Suprapubic skin (tissue), 4 donors: ENCODE measurements around the gene PELI2. TPM values are rescaled to one million over a fixed set of nuclear protein-coding genes. Genes with fewer than 3 reads are reported as not detected.

Experiments
- DNase-seq, 2 donors: peaks; one replicate each; pipeline ENCODE4 v3.0.0-alpha.2; 2019; ENCODE audit warnings: low spot score in 2 of 2
- H3K27ac ChIP-seq: fragments of 200-600 bp; sonication (generic); one replicate; pipeline ENCODE4 v1.5.1; 2019
- H3K27me3 ChIP-seq: fragments of 200-600 bp; sonication (generic); one replicate; pipeline ENCODE4 v1.5.1; 2019
- H3K36me3 ChIP-seq: fragments of 200-600 bp; sonication (generic); one replicate; pipeline ENCODE4 v1.5.1; 2019
- H3K4me1 ChIP-seq: fragments of 200-600 bp; sonication (generic); one replicate; pipeline ENCODE4 v1.5.1; 2019
- H3K4me3 ChIP-seq: fragments of 200-600 bp; sonication (generic); one replicate; pipeline ENCODE4 v1.5.1; 2019; ENCODE audit warnings: mild to moderate bottlenecking
- H3K9me3 ChIP-seq: fragments of 200-600 bp; sonication (generic); one replicate; pipeline ENCODE4 v1.5.1; 2019
- EP300 ChIP-seq: sonication (generic); formaldehyde crosslinking; IDR thresholded peaks from one replicate; pipeline ENCODE4 v1.6.1; 2017; ENCODE audit warnings: antibody characterized with exemption
- POLR2A ChIP-seq, 2 donors: fragments of 450-650 bp; IDR thresholded peaks; one replicate each; pipeline ENCODE4 v1.6.1; 2017; ENCODE audit warnings: antibody characterized with exemption in 2 of 2, mild to moderate bottlenecking in 2 of 2, moderate library complexity in 2 of 2
- POLR2AphosphoS5 ChIP-seq, 3 donors: sonication (generic); formaldehyde crosslinking; IDR thresholded peaks; one replicate each; pipeline ENCODE4 v1.6.1; 2017; ENCODE audit warnings: antibody characterized with exemption in 3 of 3
- WGBS: methylation state at CpG from one replicate; pipeline ENCODE4 v1.1.5; 2018; 5-methylcytosine and 5-hydroxymethylcytosine counted together
- total RNA-seq, 4 donors: library from RNA; depleted of rRNA; stranded (reverse); fragments of >200 nt; gene quantifications; one replicate each; pipeline ENCODE4 v1.1.0, GENCODE V29; 2016
- TF ChIP-seq, protein P1 (sequence below), 2 donors: fragments of 200-600 bp in 1 of 2; fragments of 450-650 bp in 1 of 2; sonication (generic) in 1 of 2; IDR thresholded peaks; one replicate each; pipeline ENCODE4 v1.5.1; 2016 to 2019; ENCODE audit warnings: antibody characterized with exemption in 2 of 2, mild to moderate bottlenecking in 1 of 2, moderate library complexity in 1 of 2

The PELI2 gene
- total RNA-seq, 4 donors from 2014 or later, result 6.9 to 19.4 (median 12.6) TPM

GRCh38 chr14:56313789-56314188 is 195.6 kb downstream of the PELI2 start:
- Histone ChIP-seq H3K4me3 (no peak overlapping the region), H3K27ac (no peak overlapping the region), H3K36me3 (no peaks in the 10 kb centered on the region), H3K4me1 (no peaks in the 10 kb centered on the region), H3K9me3 (no peaks in the 10 kb centered on the region), H3K27me3 (no peaks in the 10 kb centered on the region)
- no peak for TF ChIP-seq EP300
- TF ChIP-seq POLR2A (IDR thresholded peaks at IDR 0.05), result no peak
- TF ChIP-seq, protein P1, sequence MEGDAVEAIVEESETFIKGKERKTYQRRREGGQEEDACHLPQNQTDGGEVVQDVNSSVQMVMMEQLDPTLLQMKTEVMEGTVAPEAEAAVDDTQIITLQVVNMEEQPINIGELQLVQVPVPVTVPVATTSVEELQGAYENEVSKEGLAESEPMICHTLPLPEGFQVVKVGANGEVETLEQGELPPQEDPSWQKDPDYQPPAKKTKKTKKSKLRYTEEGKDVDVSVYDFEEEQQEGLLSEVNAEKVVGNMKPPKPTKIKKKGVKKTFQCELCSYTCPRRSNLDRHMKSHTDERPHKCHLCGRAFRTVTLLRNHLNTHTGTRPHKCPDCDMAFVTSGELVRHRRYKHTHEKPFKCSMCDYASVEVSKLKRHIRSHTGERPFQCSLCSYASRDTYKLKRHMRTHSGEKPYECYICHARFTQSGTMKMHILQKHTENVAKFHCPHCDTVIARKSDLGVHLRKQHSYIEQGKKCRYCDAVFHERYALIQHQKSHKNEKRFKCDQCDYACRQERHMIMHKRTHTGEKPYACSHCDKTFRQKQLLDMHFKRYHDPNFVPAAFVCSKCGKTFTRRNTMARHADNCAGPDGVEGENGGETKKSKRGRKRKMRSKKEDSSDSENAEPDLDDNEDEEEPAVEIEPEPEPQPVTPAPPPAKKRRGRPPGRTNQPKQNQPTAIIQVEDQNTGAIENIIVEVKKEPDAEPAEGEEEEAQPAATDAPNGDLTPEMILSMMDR (IDR thresholded peaks at IDR 0.05), result no peak
- no peak for TF ChIP-seq POLR2AphosphoS5 (IDR thresholded peaks at IDR 0.05)
- DNase-seq, result no peak
- WGBS, result 76% methylated on average over 3 of the region's 3 CpGs

DNA sequence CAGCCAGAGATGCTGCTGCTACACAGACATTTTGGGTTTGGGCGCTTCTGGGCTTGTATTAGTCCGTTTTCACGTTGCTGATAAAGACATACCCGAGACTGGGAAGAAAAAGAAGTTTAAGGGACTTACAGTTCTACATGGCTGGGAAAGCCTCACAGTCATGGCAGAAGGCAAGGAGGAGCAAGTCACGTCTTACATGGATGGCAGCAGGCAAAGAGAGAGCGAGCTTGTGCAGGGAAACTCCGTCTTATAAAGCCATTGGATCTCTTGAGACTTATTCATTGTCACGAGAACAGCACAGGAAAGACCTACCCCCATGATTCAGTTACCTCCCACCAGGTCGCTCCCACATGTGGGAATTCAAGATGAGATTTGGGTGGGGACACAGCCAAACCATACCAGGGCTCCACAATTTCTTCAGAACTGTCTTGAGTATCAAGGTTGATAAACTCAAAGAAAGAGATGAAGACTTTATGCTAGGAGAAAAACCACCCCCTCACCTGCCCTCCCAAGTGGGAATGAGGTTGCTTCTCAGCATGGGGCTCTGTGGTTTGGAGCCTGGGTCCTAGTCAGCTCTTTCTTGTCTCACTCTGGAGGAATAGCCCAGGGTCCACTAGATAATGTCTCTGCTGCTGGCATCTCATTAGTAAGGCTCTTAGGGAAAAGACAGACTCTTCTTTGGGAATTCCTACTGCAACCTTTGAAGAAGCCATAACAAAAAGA is 200.3 kb downstream of the PELI2 start:
- TF ChIP-seq POLR2A (IDR thresholded peaks at IDR 0.05) (no peak), POLR2AphosphoS5 (IDR thresholded peaks at IDR 0.05) (no peak), EP300 (no peak)
- TF ChIP-seq, protein P1 (IDR thresholded peaks at IDR 0.05), result no peak

GRCh38 chr14:56321861-56322260 is 203.7 kb downstream of the PELI2 start:
- DNase-seq, result no peak
- Histone ChIP-seq H3K27ac (no peak overlapping the region), H3K36me3 (no peaks in the 10 kb centered on the region), H3K9me3 (no peaks in the 10 kb centered on the region), H3K27me3 (no peaks in the 10 kb centered on the region), H3K4me3 (no peak overlapping the region), H3K4me1 (no peaks in the 10 kb centered on the region)
- TF ChIP-seq POLR2A (IDR thresholded peaks at IDR 0.05) (no peak), POLR2AphosphoS5 (IDR thresholded peaks at IDR 0.05) (no peak), EP300 (no peak)
- TF ChIP-seq, protein P1 (IDR thresholded peaks at IDR 0.05), result no peak

More for the DNA sequence above, 200.3 kb downstream of the PELI2 start:
- Histone ChIP-seq H3K4me1 (no peaks in the 10 kb centered on the region), H3K36me3 (no peaks in the 10 kb centered on the region), H3K27ac (no peak overlapping the region), H3K27me3 (no peaks in the 10 kb centered on the region), H3K9me3 (no peaks in the 10 kb centered on the region), H3K4me3 (no peak overlapping the region)
- DNase-seq, result no peak
- 96% methylated on average over 9 of the region's 9 CpGs for WGBS

- TF ChIP-seq POLR2AphosphoS5 (IDR thresholded peaks at IDR 0.05) (no peak), POLR2A (IDR thresholded peaks at IDR 0.05) (no peak), EP300 (no peak)
- TF ChIP-seq, protein P1 (IDR thresholded peaks at IDR 0.05), result no peak
- H3K27ac ChIP-seq, result no peak overlapping the region
- WGBS, result 95% methylated on average over 2 of the region's 2 CpGs
- no peaks in the 10 kb centered on the region for H3K27me3 ChIP-seq
- DNase-seq, result no peak
- no peaks in the 10 kb centered on the region for H3K9me3 ChIP-seq
- no peaks in the 10 kb centered on the region for H3K36me3 ChIP-seq
- H3K4me3 ChIP-seq, result no peak overlapping the region
- no peaks in the 10 kb centered on the region for H3K4me1 ChIP-seq
These were observed 204.3 kb downstream of the PELI2 start for GRCh38 chr14:56322531-56322930.

DNA sequence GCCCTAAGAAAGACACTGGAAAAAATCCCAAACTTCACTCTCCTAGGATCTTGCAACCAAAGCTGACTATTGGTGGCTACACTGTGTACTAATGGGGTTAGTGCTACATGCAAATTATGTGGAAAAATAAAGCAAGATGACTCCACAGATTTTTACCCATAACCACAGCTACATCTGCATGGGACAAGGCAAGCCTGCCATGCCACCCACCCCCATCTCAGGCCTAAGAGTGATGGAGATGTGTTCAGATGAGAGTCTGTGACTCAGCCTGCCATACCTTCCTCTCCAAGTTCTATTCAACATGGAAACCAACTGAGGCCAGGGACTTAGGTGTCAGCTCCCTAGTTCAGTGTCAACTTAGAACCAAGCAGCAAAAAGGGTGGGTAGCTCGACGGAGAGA is 206.2 kb downstream of the PELI2 start:
- H3K27ac ChIP-seq, result no peak overlapping the region
- no peaks in the 10 kb centered on the region for H3K36me3 ChIP-seq
- 90% methylated on average over 2 of the region's 2 CpGs for WGBS
- H3K9me3 ChIP-seq, result no peaks in the 10 kb centered on the region
- TF ChIP-seq POLR2A (IDR thresholded peaks at IDR 0.05) (no peak), POLR2AphosphoS5 (IDR thresholded peaks at IDR 0.05) (no peak), EP300 (no peak)
- TF ChIP-seq, protein P1 (IDR thresholded peaks at IDR 0.05), result no peak
- no peak overlapping the region for H3K4me3 ChIP-seq
- no peak for DNase-seq
- H3K27me3 ChIP-seq, result no peaks in the 10 kb centered on the region
- no peaks in the 10 kb centered on the region for H3K4me1 ChIP-seq
